G401 (cell line): ENCODE measurements around the gene ZDHHC9. TPM values are rescaled to one million over a fixed set of nuclear protein-coding genes. Genes with fewer than 3 reads are reported as not detected.
A peak's percentile ranks its signal among the peaks of the same experiment; 100 is the strongest.
"Not testable (repeated sequence)": the region's sequence is repeated elsewhere in the genome, so short reads cannot be mapped to it uniquely, and the experiment has no call there.

Experiments used
- DNase-seq: peaks from one replicate; pipeline ENCODE4 v3.0.0-alpha.2; 2015; ENCODE audit warnings: low spot score
- in situ Hi-C: cut with HindIII; loops from 2 replicates; pipeline ENCODE4 v1.10.0; 2016; ENCODE audit warnings: low sequenced_read_pairs, mixed read lengths
- total RNA-seq: library from RNA; depleted of rRNA; stranded (reverse); fragments of >200 nt; shearing (Covaris generic); gene quantifications from 2 replicates; pipeline ENCODE4 v1.2.3, GENCODE V29; 2014; rRNA removed

The ZDHHC9 gene
- 5.0 and 6.3 TPM in 2 replicates for total RNA-seq

DNA sequence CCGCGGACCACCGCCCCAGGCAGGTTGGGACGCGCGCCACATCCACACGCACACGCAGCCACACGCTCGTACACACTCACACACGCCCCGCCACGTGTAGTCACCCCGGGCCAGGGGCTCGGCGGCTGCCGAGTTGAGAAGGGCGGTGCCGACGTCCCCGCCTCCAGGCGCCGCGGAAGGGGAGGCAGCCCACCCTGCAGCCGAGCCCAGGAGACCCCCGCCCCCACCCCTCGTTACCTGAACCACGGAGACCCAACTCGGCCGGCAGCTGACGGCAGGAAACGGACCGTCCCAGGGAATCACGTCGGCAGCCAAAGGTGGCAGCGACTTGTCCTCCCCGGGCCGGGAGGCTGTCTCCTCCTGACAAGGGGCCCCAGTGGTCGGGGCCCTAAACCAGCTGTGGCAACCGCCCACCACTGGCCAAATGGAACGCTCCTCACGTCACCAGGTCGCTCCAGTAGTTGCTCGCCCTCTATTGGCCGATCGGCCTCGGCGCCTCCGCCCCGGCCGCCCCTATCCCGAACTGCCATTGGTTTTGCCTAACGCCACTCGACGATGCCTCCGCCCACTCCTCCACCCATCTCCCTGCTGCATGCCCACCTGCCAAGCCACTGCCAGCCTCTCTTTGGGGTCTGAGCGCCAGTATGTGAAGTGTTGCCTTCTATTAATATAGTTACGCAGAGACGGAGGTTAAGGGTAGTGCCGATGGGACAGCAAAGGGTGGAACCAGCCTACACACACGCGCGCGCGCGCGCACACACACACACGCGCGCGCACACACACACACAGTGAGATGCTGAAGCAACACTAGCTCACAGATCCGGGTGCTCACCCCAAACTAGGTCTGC is at the start of gene ZDHHC9:
Gene ZDHHC9, minus strand, starts transcription at position 428 of the 848 bp plus-strand sequence. CDS start 1,941 bp downstream, outside the sequence.
- in situ Hi-C loops: no loop called here
- peak; percentile 89 for DNase-seq

DNA sequence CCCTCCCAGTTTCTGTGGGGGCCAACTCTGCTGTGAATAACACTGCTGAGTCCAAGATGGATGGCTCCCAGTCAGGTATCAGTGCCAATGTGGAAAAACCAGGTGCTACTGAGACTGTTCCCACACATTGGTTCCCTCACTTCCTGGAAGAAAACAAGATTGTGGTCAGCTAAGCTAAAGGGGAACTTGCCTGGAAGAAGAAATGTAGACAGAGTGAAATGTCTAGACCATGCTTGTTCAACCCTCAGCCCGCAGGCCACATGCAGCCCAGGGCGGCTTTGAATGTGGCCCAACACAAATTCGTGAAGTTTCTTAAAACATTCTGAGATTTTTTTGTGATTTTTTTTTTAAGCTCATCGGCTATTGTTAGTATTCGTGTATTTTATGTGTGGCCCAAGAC is 33.7 kb upstream of the ZDHHC9 start:
- in situ Hi-C loops: no loop called here
- DNase-seq: no peak

DNA sequence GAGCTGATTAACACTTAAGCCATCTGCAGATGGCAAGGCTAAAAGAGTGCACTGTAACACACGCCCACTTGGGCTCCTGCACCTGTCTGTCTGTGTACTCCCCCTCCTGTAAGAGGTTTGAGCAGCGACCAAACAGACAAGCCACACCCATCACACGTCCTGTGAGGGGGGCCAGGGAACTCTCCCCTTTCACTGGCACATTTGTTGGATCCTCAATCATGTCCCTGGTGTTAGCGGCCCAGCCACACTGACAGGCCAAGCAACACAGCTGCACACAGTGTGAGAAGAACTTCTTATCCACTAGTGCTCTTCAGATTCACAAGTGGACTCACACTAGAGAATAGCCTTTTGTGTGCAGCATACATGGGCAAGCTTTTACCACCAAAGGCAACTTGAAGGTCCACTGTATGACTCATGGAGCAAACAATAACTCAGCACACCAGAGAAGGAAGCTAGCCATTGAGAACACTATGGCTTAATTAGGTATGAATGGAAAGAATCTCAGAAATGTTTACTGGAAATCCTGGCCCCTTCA is 33.2 kb upstream of the ZDHHC9 start:
- in situ Hi-C loops: no loop called here
- no peak for DNase-seq

DNA sequence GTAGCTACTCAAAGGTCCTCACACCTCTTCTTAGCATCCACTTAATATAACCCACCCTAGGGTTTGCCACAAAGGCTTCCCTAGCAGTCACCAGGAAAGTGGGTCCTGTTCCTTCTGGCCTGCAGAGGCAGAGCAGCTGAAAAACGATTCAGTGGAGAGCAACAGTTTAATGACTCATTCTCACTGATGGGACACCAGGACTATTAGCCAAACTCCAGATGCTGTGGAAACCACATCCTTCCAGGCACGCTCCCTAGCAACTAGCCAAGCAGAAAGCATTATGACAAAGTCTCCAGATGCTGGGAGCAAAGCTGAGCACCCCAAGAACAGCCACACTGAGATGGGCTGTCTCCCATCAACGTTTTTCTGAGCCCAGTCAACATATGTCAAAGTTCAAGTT is 32.0 kb upstream of the ZDHHC9 start:
- DNase-seq: no peak
- in situ Hi-C loops: no loop called here

DNA sequence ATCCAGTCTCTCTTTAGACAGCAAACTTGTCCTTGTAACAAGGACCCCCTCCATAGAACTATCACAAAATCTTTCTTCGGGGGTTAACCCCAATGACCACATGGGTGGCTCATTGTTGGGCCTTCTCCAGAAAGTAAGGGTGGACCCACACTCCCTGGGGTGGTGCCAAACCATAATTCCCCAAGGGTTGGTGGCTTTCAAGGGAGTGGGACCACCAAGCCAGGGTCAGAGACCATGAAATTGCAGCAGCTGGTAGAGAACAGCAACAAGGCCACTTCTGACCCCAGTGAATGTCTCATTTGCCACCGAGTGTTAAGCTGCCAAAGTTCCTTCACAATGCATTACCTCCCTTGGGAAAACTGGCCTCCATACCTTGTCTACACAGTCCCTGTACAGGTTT is 28.8 kb upstream of the ZDHHC9 start:
- no peak for DNase-seq
- in situ Hi-C loops: no loop called here

DNA sequence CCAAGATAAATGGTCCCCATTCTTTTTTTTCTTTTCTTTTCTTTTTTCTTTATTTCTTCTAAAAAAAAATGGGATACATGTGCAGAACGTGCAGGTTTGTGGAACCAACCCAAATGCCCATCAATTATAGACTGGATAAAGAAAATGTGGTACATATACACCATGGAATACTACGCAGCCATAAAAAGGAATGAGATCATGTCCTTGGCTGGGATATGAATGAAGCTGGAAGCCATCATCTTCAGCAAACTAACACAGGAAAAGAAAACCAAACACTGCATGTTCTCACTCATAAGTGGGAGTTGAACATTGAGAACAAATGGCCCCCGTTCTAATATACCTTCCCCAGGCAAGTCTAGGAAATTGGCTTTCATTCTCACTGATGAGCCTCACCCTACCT is 22.6 kb upstream of the ZDHHC9 start:
- DNase-seq, in situ Hi-C loops: not testable (repeated sequence)

DNA sequence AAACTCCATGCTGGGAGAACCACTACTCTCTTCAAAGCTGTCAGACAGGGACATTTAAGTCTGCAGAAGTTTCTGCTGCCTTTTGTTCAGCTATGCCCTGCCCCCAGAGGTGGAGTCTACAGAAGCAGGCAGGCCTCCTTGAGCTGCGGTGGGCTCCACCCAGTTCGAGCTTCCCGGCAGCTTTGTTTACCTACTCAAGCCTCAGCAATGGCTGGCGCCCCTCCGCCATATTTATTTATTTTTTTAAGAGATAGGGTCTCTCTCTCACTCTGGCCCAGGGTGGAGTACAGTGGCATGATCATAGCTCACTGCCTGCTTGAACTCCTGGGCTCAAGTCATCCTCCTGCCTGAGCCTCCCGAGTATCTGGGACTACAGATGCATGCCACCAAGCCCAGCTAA is 15.4 kb upstream of the ZDHHC9 start:
- in situ Hi-C loops, DNase-seq: not testable (repeated sequence)

DNA sequence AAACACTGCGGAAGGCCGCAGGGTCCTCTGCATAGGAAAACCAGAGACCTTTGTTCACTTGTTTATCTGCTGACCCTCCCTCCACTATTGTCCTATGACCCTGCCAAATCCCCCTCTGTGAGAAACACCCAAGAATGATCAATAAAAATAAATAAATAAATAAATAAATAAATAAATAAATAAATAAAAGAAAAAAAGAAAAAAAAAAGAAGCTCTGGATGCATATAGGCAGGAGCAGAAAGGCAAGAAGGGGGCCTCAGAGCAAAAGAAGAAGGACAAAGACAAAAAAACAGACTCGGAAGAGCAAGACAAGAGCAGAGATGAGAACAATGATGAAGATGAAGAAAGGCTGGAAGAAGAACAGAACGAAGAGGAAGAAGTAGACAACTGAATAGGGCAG is 8.1 kb upstream of the ZDHHC9 start:
- DNase-seq, in situ Hi-C loops: not testable (repeated sequence)

DNA sequence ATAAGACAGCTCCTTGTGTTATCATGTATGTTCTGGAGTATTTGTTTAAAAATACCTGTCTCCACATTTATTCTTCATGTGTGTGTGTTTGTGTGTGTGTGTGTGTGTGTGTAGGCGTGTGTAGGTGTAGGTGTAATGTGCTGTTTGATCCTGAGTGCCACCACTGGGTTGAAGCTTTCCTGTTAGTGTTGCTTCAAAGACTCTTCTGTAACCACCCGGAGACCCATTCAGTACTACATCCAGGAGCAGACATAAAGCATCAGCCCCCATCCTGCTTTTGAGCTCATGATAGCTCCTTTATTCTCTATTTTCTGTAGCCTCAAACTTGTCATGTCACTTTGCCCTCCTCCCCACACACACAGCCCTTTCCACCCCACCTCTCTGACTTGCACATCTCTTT is 3.0 kb upstream of the ZDHHC9 start:
- DNase-seq: no peak
- in situ Hi-C loops: no loop called here

DNA sequence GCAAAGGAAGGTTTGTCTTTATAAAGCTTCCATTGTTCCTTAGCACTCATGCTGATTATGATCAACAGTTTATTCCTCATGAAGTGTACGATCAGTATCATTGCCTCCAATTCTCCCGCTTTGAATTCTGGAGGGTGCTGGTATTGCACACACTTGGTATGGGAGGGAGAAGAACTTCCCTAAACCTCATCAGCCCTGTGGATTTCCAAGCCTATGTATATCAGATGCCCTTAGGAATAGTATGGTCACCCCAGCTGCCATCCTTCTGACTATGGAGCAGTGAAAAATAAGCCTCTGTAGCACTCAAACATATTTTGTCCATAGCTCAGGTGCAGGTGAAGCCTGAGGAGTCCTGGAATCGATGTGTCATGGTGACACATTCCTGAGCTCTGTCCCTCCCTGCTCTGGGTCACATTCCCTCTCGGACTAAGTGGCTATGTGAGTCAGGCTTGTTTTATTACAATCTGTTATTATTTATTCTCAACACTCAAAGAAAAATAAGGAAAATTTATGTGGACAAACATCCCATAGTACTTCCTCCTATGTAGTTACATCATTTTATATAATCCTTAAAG is 2.0 kb upstream of the ZDHHC9 start:
- in situ Hi-C loops: no loop called here

DNA sequence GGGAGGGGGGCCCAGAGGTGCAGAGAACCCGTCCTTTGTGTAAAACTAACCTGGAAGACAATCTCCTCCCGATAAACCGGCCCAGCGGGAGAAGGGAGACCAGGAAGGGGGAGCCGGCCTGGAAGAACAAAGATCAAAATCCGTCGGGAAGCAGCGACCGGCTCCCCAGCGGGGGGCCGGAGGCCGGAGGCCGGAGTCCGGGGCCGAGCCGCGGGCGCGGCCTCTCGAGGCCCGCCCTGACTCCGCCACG is 552 bp downstream of the ZDHHC9 start:
- in situ Hi-C loops: no loop called here
- DNase-seq: no peak

More for the DNA sequence above, 2.0 kb upstream of the ZDHHC9 start:
- no peak for DNase-seq

DNA sequence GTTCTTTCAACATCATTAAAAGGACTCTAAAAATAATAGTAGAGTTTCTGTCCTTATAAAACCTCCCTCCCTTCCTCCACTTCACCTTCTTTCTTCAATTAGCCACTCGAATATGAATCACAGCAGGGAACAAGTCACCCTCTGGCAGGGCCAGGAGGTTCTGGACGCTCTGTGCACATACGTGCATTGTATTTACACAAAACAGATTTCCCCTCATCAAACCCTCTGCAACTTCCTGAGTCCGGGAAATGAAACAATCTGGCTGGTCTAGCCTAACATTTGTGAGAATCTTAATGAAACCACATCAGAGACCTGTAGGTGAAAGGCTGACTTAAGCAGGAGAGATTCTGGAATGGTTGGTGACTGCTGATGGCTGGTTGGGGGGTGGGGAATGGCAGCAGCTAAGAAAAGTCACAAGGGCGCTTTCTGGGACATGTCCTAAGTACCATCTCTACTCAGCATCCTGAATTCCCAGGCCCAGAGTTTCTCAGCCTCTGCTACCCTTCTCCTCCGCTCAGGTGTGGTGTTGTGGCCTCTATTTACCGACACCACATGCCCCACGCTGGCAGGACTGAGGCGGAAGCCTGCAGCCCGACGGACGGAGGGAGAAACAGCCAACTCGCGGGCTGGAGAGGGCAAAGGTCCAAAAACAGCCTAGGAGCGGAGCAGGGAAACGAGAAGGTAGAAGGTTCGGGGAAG is 1.0 kb downstream of the ZDHHC9 start:
- in situ Hi-C loops: no loop called here
- DNase-seq: peak; percentile 24

DNA sequence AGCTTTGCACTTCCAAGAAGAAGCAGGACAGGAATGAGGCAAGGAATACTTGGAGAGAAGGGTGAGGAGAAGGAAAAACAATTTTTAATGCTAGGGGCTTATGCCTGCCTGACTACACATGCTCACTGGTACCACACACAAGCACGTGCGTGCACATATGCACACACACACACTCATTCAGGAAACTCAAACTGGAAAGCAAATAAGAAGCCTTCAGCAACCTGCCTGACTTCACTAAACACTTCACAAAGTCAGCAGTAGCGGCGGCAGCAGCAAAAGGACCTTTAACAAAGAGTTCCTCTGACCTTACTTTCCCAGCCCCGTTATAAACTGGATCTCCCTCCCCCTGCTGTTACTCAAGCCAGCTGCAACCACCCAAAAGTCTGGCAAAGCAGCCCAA is 3.3 kb downstream of the ZDHHC9 start:
- no peak for DNase-seq
- in situ Hi-C loops: no loop called here

DNA sequence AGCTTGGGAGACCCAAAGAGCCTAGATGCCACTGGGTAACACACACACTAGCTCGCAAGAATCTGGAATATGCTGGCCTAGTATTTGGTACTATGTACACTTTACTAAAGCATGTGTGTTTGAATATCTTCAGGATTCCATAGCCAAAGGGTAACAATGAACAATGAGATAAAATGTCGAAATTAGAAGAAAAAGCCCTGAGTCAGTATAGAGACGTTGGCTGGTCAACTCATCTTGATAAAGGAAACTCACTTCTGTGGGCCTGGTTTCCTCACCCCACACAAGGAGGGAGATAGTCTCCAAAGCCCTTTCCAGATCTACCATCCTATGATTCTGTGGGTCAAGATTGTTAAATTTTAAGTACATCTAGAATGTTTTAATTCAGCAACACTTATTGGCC is 6.9 kb downstream of the ZDHHC9 start:
- in situ Hi-C loops: no loop called here
- DNase-seq: no peak

DNA sequence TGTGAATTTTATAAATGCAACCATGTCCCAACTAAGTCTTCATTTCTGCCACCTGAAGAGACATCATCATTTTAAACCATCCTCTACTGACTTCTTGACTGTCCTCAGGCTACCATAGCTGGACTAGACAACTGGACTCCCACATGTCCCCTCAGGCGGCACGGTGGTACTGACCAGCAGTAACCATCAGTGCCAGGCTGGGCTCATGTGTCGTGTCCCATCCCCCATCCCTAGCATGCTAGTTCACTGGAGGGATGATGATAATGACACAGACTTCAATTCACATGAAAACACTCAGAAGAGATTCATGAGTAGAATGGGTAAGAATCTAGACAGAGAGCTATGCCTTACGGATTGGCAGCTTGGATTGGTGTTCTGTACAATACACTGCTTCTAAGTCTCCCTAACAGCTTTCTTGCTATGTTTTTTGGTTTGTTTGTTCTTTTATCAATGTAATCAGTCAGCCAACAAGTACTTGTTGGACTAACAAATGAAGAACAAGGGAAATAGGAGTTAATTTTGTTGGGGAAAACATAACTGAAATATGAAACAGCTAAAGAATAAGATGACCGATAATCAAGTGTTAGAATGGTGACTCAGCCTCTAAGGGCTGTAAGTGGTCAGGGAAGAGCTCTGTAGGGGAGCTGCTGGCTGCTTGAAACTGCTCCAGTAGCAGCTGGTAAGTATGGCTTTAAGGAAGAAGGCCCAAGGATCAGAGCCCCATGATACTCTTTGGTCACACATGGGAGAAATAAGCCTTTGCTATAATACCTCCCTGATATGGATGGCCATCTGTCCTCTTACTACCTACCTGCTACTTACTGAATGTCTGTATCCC is 10.3 kb downstream of the ZDHHC9 start:
- DNase-seq: no peak
- in situ Hi-C loops: no loop called here

DNA sequence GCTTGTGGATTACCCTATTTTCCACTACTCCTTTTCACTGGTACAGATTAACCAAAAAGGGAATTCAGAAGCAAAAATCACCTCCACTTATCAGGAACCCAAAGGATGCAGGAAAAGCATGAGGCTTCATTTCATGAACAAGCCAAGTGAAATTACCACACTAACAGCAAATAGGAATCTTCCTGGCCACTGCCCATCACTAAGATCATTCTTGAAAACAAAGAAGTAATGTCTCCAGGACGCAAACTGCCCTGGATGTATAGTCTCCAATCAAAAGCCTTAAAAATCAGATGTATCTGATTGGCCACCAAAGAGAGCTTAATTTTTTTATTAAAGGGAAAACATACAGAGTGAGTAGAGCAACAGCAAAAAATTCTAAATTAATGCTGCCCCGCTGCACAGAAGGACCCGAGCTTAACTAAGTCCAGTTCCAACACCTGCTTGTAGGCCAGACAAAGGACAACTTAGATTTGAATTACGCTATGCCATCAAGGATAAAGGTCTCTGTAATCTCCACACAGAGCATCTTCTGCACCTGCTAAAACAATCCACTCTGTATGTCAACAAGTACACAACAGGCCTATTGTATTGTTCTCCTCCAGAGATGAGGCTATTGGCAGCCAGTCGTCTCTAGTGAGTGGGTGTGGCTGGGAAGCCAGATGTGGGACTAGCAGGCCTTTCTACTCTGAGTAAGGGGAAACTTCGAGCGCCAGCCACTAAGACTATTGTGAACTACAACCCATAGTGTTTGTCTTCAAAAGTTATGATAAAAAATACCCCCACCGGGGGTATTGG is 12.4 kb downstream of the ZDHHC9 start:
- in situ Hi-C loops: no loop called here

DNA sequence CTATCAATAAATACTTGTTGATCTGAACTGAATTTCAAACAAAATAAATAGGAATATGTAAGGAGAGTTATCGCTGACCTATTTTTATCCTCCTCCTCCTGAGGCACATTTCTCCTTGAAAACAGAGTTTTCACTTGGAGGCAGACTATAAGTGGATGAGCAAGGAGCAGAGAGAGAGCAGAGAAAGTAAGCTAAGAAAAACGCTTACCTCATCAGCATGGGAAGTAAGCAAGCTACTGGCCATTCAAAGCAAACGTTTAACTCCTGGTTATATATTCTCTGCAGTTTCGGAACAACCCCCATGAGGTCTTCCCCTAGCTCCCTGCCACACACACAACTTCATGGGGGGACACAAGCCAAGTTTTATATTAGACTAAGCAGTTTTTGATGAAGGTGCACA is 13.2 kb downstream of the ZDHHC9 start:
- in situ Hi-C loops: no loop called here
- DNase-seq: no peak

More for the DNA sequence above, 12.4 kb downstream of the ZDHHC9 start:
- DNase-seq: no peak

DNA sequence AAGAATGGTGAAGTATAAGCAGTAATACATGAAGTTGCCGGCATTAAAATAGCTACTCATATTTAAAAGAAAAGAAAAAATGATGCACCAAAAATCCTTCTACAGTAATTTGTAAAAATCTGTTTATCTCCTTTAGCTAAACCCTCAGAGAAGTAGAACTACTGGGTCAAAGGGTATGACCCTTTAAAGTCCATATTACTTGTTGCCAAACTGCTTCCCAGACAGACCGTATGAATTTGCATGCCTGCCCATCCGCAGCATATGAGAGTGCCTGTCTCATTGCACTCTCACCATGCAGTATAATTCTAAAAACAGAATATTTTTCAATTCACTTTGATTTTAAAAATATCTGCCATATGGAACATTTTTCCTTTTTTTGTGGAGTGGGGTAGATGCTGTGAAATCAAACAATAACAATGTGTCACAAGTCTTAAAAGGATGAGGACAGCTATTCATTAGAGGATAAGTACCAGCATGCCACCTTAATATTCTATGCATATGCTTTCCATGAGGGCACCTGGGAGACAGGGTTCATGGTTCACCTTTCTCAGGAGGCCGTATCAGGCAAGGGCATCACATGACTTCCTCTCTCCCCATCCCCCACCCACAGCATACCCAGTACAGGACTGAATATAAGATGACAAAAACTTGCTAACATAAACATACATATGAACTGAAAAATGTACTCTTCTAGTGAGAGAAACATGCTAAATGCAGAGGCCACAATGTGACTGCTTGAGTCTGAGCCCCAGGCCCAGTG is 17.8 kb downstream of the ZDHHC9 start:
- DNase-seq: no peak
- in situ Hi-C loops: no loop called here
